Measurements from ENCODE around the gene SLC35D1. TPM values are rescaled to one million over a fixed set of nuclear protein-coding genes. Genes with fewer than 3 reads are reported as not detected.

The SLC35D1 gene
- total RNA-seq, 1 donor: 13.6 TPM

DNA sequence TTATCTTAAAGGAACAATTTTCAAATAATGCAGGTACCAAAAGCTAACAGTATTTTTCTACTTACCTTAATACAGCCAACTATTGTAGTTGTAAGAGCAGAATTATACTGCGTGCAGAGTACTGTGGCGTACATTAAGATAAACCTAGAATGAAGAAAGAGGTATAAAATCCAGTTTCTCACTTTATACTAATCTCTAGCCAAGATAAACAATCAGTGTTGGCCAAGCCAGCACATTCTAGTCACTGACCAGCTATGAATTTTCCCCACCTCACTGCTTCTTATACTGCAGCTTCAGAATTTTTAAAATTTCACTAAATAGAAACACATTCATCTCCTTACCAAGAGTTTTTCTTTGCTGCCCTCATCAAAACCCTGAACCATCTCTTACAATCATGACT, 33.6 kb downstream of the SLC35D1 start:
- H3K27me3 ChIP-seq (ENCODE audit: insufficient read depth, low read length): no peaks in the 10 kb centered on the region
- H3K9me3 ChIP-seq (ENCODE audit: low read depth, low read length): no peaks in the 10 kb centered on the region
- no peak overlapping the region for H3K4me3 ChIP-seq (ENCODE audit: low read length)
- no peaks in the 10 kb centered on the region for H3K4me1 ChIP-seq (ENCODE audit: insufficient read depth, low read length)

DNA sequence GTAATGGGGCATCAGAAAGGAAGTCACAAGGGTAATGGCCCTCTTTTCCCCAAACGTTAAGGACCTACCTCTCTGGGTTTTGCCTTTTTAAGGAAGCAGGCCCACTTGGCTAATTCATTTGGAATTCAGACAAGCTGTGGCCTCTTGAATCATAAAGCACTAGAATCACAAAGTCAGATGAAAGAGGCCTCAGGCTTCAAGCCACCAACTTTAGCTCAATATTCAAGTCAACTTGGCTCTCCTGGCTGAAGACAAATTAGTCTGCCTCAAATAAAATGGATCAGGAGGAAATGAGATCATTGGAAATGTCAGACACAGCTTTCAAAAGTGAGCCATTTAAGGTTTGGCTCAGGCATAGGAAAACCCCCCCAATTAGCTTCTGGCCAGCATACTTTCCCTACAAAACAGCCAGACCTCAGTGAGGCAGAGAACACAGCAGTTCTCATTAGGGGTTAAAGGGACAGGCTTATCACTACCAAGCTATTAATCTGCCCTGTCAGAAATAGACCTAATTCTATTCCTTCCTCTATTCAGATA, 34.3 kb downstream of the SLC35D1 start:
- Histone ChIP-seq H3K27me3 (ENCODE audit: insufficient read depth, low read length) (no peaks in the 10 kb centered on the region), H3K9me3 (ENCODE audit: low read depth, low read length) (no peaks in the 10 kb centered on the region), H3K4me1 (ENCODE audit: insufficient read depth, low read length) (no peaks in the 10 kb centered on the region), H3K4me3 (ENCODE audit: low read length) (no peak overlapping the region)

DNA sequence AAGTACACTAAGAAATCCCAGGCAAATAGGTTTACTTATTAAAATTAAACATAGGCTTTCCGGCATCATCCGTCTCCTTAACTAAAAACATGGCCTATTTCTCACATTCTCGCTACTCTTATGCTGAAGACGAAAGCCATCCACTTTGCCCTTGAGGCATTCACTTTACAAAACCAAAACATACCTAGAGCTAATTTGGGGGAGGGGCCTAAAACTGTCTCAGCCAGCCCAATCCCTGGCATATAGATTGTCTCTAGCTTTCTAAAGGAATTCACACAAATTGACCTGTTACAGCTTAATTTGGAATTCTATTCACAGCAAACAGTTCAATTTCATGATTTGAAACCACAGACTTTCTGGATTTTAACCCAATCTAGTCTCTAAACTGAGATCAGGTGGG, 34.8 kb downstream of the SLC35D1 start:
- no peak overlapping the region for H3K4me3 ChIP-seq (ENCODE audit: low read length)
- H3K27me3 ChIP-seq (ENCODE audit: insufficient read depth, low read length): no peaks in the 10 kb centered on the region
- H3K4me1 ChIP-seq (ENCODE audit: insufficient read depth, low read length): no peaks in the 10 kb centered on the region
- no peaks in the 10 kb centered on the region for H3K9me3 ChIP-seq (ENCODE audit: low read depth, low read length)

GRCh38 chr1:67018574-67018973, 35.4 kb downstream of the SLC35D1 start:
- Histone ChIP-seq H3K27me3 (ENCODE audit: insufficient read depth, low read length) (no peaks in the 10 kb centered on the region), H3K4me3 (ENCODE audit: low read length) (no peak overlapping the region), H3K4me1 (ENCODE audit: insufficient read depth, low read length) (no peaks in the 10 kb centered on the region), H3K9me3 (ENCODE audit: low read depth, low read length) (no peaks in the 10 kb centered on the region)

- H3K4me1 ChIP-seq (ENCODE audit: insufficient read depth, low read length): no peaks in the 10 kb centered on the region
- no peak overlapping the region for H3K4me3 ChIP-seq (ENCODE audit: low read length)
- H3K9me3 ChIP-seq (ENCODE audit: low read depth, low read length): no peaks in the 10 kb centered on the region
- no peaks in the 10 kb centered on the region for H3K27me3 ChIP-seq (ENCODE audit: insufficient read depth, low read length)
Observed at GRCh38 chr1:67013573-67013972, 40.4 kb downstream of the SLC35D1 start.

DNA sequence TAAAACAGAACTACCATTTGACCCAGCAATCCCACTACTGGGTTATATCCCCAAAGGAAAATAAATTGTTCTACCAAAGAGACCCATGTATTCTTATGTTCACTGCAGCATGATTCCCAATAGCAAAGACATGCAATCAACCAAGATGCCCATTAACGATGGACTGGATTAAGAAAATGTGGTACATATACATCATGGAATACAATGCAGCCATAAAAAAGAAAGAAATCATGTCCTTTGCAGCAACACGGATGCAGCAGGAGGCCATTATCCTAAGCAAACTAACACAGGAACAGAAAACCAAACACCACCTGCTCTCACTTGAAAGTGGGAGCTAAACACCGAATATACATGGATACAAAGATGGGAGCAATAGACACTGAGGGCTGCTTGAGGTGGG, 44.2 kb downstream of the SLC35D1 start:
- Histone ChIP-seq H3K4me1 (ENCODE audit: insufficient read depth, low read length) (no peaks in the 10 kb centered on the region), H3K4me3 (ENCODE audit: low read length) (no peak overlapping the region), H3K27me3 (ENCODE audit: insufficient read depth, low read length) (no peaks in the 10 kb centered on the region), H3K9me3 (ENCODE audit: low read depth, low read length) (no peaks in the 10 kb centered on the region)

GRCh38 chr1:67005068-67005467, 48.9 kb downstream of the SLC35D1 start:
- no peak overlapping the region for H3K4me3 ChIP-seq (ENCODE audit: low read length)
- no peaks in the 10 kb centered on the region for H3K4me1 ChIP-seq (ENCODE audit: insufficient read depth, low read length)
- H3K27me3 ChIP-seq (ENCODE audit: insufficient read depth, low read length): no peaks in the 10 kb centered on the region
- H3K9me3 ChIP-seq (ENCODE audit: low read depth, low read length): no peaks in the 10 kb centered on the region

DNA sequence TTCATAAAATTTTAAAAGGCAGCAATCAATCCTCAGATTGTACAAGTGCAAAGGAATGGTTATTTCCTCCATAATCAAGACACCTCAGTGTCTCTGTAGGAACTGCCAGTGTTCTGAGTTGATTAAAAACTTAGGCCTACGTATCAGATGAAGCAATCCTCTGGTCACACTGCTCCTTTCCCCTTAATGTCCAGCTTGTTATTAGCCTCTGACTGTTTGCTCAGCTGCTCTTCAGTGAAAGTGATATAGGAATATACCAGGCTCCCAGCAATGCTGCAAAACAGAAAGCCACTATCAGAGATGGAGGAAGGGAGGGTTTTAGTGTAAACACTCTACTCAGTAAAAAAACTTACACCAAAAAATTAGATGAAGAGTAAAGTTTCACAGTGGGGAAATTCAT, 49.8 kb downstream of the SLC35D1 start:
- no peaks in the 10 kb centered on the region for H3K4me1 ChIP-seq (ENCODE audit: insufficient read depth, low read length)
- H3K27me3 ChIP-seq (ENCODE audit: insufficient read depth, low read length): no peaks in the 10 kb centered on the region
- no peaks in the 10 kb centered on the region for H3K9me3 ChIP-seq (ENCODE audit: low read depth, low read length)

GRCh38 chr1:67001682-67002425, 52.1 kb downstream of the SLC35D1 start:
- Histone ChIP-seq H3K27me3 (ENCODE audit: insufficient read depth, low read length) (no peaks in the 10 kb centered on the region), H3K4me1 (ENCODE audit: insufficient read depth, low read length) (no peaks in the 10 kb centered on the region), H3K4me3 (ENCODE audit: low read length) (no peak overlapping the region), H3K9me3 (ENCODE audit: low read depth, low read length) (no peaks in the 10 kb centered on the region)

More for the DNA sequence above, 49.8 kb downstream of the SLC35D1 start:
- H3K4me3 ChIP-seq (ENCODE audit: low read length): no peak overlapping the region

DNA sequence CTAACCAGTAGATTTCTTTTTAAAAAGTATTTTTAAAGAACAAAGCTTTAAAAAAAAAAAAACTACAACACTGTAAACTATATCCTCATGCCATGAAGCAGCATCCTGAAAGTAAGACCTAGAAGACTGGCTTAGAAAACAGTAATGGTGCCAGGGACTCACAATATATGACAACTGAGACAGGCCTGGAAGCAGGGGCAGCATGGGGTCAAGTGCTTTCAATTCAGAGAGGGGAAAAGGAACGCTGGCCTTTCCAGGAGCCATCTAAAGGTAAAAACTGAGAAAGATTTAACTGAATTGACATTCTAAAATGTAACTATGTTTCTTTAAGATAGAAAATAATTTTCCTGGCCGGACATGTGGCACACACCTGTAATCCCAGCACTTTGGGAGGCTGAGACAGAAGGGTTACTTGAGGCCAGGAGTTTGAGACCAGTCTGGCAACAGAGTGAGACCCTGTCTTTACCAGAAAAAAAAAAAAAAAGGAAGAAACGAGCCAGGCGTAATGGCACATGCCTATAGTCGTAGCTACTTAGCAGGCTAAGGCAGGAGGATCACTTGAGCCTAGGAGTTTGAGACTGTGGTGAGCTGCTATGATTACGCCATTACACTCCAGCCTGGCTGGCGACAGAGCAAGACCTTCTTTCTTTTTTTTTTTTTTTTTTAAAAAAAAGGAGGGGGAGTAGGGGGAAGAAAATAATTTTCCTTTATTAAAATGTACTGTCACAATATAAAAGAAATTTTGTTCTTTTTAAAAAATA, 54.1 kb downstream of the SLC35D1 start:
- H3K4me1 ChIP-seq (ENCODE audit: insufficient read depth, low read length): peaks cover 4% of the 10 kb centered on the region
- H3K4me3 ChIP-seq (ENCODE audit: low read length): no peak overlapping the region
- H3K27me3 ChIP-seq (ENCODE audit: insufficient read depth, low read length): no peaks in the 10 kb centered on the region
- no peaks in the 10 kb centered on the region for H3K9me3 ChIP-seq (ENCODE audit: low read depth, low read length)

GRCh38 chr1:66998972-66999371, 55.0 kb downstream of the SLC35D1 start:
- no peak overlapping the region for H3K4me3 ChIP-seq (ENCODE audit: low read length)
- peaks cover 4% of the 10 kb centered on the region for H3K4me1 ChIP-seq (ENCODE audit: insufficient read depth, low read length)
- no peaks in the 10 kb centered on the region for H3K9me3 ChIP-seq (ENCODE audit: low read depth, low read length)
- H3K27me3 ChIP-seq (ENCODE audit: insufficient read depth, low read length): no peaks in the 10 kb centered on the region

GRCh38 chr1:66996018-66996682, 57.8 kb downstream of the SLC35D1 start:
- H3K27me3 ChIP-seq (ENCODE audit: insufficient read depth, low read length): no peaks in the 10 kb centered on the region
- H3K9me3 ChIP-seq (ENCODE audit: low read depth, low read length): no peaks in the 10 kb centered on the region

DNA sequence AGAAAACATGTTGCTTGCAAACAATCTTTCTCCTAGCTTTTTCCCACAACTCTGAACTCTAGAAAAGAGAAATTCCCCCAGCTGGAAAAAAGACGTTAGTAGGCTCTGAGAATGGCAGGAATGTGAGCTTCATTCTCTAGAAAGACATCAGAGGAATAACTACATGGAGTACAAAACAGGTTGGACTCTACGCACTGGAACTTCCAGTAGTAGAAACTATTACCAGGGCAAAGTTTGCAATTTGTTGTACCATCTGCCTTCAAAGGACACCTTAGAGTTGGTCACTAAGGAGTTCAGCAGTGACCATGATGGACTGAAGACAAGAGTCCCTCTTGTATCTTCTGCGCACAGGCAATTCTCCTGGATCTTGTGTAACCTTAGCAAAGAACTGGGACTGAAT, 60.9 kb downstream of the SLC35D1 start:
- peaks cover 4% of the 10 kb centered on the region for H3K4me1 ChIP-seq (ENCODE audit: insufficient read depth, low read length)
- H3K27me3 ChIP-seq (ENCODE audit: insufficient read depth, low read length): no peaks in the 10 kb centered on the region
- no peaks in the 10 kb centered on the region for H3K9me3 ChIP-seq (ENCODE audit: low read depth, low read length)
- no peak overlapping the region for H3K4me3 ChIP-seq (ENCODE audit: low read length)

More at GRCh38 chr1:66996018-66996682, 57.8 kb downstream of the SLC35D1 start:
- no peak overlapping the region for H3K4me3 ChIP-seq (ENCODE audit: low read length)
- peaks cover 4% of the 10 kb centered on the region for H3K4me1 ChIP-seq (ENCODE audit: insufficient read depth, low read length)

DNA sequence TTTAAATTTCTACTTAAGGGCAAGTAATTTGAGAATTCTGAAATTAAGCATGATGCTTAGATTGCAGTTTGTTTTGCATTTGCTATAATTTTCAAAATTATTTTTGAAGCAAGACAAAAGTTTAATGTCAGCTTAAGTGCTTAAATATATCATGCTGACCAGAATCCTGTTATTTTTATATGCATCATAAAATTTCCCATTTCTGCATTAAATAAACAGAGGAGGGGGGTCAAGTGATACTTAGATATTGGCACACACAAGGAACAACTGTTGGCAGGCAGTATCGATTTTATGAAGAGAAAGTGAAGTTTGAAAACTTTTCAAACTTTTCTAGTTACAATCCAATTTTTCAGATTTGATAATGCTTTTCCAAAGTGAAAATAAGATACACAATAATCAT, 68.1 kb downstream of the SLC35D1 start:
- no peaks in the 10 kb centered on the region for H3K27me3 ChIP-seq (ENCODE audit: insufficient read depth, low read length)
- no peaks in the 10 kb centered on the region for H3K4me1 ChIP-seq (ENCODE audit: insufficient read depth, low read length)
- H3K9me3 ChIP-seq (ENCODE audit: low read depth, low read length): no peaks in the 10 kb centered on the region
- no peak overlapping the region for H3K4me3 ChIP-seq (ENCODE audit: low read length)

DNA sequence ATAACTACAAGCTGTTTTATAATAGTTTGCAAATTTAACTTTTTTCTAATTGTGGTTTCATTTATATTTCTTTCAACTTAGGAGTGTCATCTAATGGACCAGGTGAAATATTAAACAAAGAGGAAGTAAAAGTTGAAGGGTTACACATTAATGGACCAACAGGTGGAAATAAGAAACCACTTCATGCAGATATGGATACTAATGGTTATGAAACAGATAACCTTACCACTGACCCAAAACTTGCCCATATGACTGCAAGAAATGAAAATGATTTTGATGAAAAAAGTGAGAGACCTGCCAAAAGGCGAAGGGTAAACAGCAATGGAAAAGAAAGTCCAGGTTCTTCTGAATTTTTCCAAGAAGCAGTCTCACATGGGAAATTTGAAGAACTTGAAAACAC, 69.5 kb downstream of the SLC35D1 start:
- Histone ChIP-seq H3K9me3 (ENCODE audit: low read depth, low read length) (no peaks in the 10 kb centered on the region), H3K4me1 (ENCODE audit: insufficient read depth, low read length) (no peaks in the 10 kb centered on the region), H3K27me3 (ENCODE audit: insufficient read depth, low read length) (no peaks in the 10 kb centered on the region), H3K4me3 (ENCODE audit: low read length) (no peak overlapping the region)

Data from mononuclear cell (primary cell).